DOHH2 (cell line): ENCODE data around the gene PAIP2.

Experiments used
- H3F3A ChIP-seq: fragments of 200-600 bp; sonication (generic), shearing (Covaris generic); 2 replicates; pipeline ENCODE4 v1.6.0; 2016; ENCODE audit warnings: antibody characterized with exemption, mild to moderate bottlenecking; ENCODE audit not compliant: control insufficient read depth, insufficient read depth
- H3K27ac ChIP-seq: fragments of 200-600 bp; sonication (generic); 2 replicates; pipeline ENCODE4 v1.5.1; 2014; ENCODE audit warnings: low read depth, mild to moderate bottlenecking, low read length, moderate library complexity
- H3K27me3 ChIP-seq: fragments of 200-600 bp; sonication (generic); 2 replicates; pipeline ENCODE4 v1.6.1; 2014; ENCODE audit warnings: mild to moderate bottlenecking, low read length, mixed read lengths; ENCODE audit not compliant: control insufficient read depth
- H3K36me3 ChIP-seq: fragments of 200-600 bp; sonication (generic); 2 replicates; pipeline ENCODE4 v1.6.1; 2014; ENCODE audit warnings: mild to moderate bottlenecking, low read length, moderate library complexity, mixed read lengths; ENCODE audit not compliant: control insufficient read depth
- H3K4me1 ChIP-seq: fragments of 200-600 bp; sonication (generic); 2 replicates; pipeline ENCODE4 v1.6.1; 2014; ENCODE audit warnings: mild to moderate bottlenecking, low read length, mixed read lengths; ENCODE audit not compliant: control insufficient read depth
- H3K4me2 ChIP-seq: fragments of 200-600 bp; sonication (generic); 2 replicates; pipeline ENCODE4 v1.6.0; 2014; ENCODE audit warnings: mild to moderate bottlenecking, low read length, moderate library complexity
- H3K4me3 ChIP-seq: fragments of 200-600 bp; sonication (generic); 2 replicates; pipeline ENCODE4 v1.5.1; 2014; ENCODE audit warnings: mild to moderate bottlenecking, low read length, mixed read lengths
- H3K79me2 ChIP-seq: fragments of 200-600 bp; sonication (generic); 2 replicates; pipeline ENCODE4 v1.6.1; 2014; ENCODE audit warnings: mild to moderate bottlenecking, low read length, mixed read lengths; ENCODE audit not compliant: control insufficient read depth
- H3K9me2 ChIP-seq: fragments of 200-600 bp; sonication (generic); replicated peaks from 2 replicates; pipeline ENCODE4 v1.6.1; 2014; ENCODE audit warnings: mild to moderate bottlenecking, low read length, mixed read lengths; ENCODE audit not compliant: control insufficient read depth
- H3K9me3 ChIP-seq: fragments of 200-600 bp; sonication (generic); 2 replicates; pipeline ENCODE4 v1.6.1; 2014; ENCODE audit warnings: antibody characterized with exemption, low read length, mixed read lengths; ENCODE audit not compliant: control insufficient read depth, insufficient read depth
- H4K20me1 ChIP-seq: fragments of 200-600 bp; sonication (generic); 2 replicates; pipeline ENCODE4 v1.6.0; 2014; ENCODE audit warnings: low read depth, mild to moderate bottlenecking, antibody characterized with exemption, low read length, moderate library complexity; ENCODE audit not compliant: control insufficient read depth, insufficient read depth
- EZH2phosphoT487 ChIP-seq: fragments of 200-600 bp; sonication (generic); IDR thresholded peaks from 2 replicates; pipeline ENCODE4 v1.6.1; 2017; ENCODE audit warnings: borderline replicate concordance, mild to moderate bottlenecking, antibody characterized with exemption, low read length, moderate library complexity, mixed read lengths
- TF ChIP-seq, protein P1 (sequence below): fragments of 200-600 bp; sonication (generic); IDR thresholded peaks from one replicate; pipeline ENCODE4 v1.5.1; 2014; ENCODE audit warnings: antibody characterized with exemption, mild to moderate bottlenecking, low read depth, low read length; ENCODE audit not compliant: poor library complexity, severe bottlenecking

The PAIP2 gene

DNA sequence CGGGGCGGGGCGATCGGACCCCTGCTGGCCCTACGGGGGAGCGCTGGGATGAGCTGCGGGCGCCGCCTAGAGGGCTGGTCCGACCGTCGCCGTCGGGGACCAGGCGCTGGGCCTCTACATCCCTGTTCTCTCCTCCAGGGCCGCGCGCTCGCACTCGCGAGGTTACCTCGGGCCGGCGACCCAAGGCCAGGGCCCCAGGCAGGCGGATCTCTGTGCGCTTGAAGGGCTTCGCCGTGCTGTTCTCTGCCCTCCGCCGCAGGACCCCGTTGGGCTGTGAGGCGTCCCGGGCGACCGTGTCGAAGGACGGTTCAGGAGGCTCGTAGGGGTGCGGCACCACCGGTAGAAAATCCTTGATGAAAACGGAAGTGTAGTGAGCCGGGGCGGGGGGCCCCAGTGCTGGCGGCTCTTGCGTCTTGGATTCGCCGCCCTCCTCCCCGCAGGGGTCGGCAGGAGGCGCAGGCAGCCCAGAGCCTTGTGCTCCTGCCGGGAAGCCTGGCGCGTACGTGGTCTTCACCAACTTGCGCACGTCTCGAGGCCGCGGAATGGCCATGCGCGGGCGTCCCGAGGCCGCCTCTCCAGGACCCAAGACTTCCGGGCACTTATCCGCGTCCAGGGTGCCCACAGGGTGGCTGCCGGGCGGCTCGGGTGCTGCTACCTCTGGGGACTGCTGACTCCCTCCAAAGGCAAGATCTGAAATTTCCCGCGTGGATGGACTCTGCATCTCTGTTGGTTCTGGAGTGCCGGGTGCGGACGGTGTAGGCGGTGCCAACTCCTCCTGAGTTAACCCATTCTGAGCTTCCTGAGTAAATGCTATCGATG, 51.2 kb downstream of the PAIP2 start:
- H3K79me2 ChIP-seq: peaks cover 80% of the 10 kb centered on the region
- peaks cover 75% of the 10 kb centered on the region for H3K36me3 ChIP-seq
- no peaks in the 10 kb centered on the region for H3K27me3 ChIP-seq
- H3F3A ChIP-seq: peaks cover 24% of the 10 kb centered on the region
- peak overlapping the region; percentile 99 for H3K4me2 ChIP-seq
- peak overlapping the region; percentile 99 for H3K4me3 ChIP-seq
- no peaks in the 10 kb centered on the region for H3K9me3 ChIP-seq
- H3K9me2 ChIP-seq: no peaks in the 10 kb centered on the region
- no peaks in the 10 kb centered on the region for H4K20me1 ChIP-seq
- peaks cover 69% of the 10 kb centered on the region for H3K4me1 ChIP-seq
- peak overlapping the region; percentile 99 for H3K27ac ChIP-seq
- TF ChIP-seq, protein P1, sequence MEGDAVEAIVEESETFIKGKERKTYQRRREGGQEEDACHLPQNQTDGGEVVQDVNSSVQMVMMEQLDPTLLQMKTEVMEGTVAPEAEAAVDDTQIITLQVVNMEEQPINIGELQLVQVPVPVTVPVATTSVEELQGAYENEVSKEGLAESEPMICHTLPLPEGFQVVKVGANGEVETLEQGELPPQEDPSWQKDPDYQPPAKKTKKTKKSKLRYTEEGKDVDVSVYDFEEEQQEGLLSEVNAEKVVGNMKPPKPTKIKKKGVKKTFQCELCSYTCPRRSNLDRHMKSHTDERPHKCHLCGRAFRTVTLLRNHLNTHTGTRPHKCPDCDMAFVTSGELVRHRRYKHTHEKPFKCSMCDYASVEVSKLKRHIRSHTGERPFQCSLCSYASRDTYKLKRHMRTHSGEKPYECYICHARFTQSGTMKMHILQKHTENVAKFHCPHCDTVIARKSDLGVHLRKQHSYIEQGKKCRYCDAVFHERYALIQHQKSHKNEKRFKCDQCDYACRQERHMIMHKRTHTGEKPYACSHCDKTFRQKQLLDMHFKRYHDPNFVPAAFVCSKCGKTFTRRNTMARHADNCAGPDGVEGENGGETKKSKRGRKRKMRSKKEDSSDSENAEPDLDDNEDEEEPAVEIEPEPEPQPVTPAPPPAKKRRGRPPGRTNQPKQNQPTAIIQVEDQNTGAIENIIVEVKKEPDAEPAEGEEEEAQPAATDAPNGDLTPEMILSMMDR: peak; percentile 89
- no peak for TF ChIP-seq EZH2phosphoT487

DNA sequence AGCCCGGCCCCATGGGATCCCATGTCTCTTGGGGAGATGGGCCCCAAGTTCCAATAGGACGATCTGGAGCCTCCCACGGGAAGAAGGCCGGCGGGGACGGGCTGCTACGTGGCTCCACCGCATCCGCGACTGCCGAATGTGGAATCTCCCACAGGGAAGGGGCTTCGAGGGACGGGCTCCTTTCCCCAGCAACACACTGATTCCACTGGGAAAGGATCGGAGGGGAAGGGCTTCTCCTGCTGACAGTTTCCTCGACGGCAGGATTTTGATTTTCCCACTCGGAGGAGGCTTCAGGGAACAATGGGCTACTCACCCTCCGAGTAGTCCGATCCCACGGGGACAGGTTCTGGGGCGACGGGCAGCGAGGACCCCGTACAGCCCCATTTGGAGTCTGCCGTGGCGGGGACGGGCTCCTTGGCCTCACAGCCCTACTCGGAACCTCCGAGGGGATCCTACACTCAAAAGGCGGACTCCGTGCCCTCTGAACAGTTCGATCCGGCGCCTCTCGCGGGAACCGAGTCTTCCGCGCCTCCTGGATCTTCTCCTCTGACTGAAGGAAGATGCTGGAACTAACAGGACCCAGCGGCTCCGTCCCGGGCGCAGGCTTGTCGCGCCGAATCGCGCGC, 52.0 kb downstream of the PAIP2 start:
- no peaks in the 10 kb centered on the region for H3K27me3 ChIP-seq
- TF ChIP-seq EZH2phosphoT487: no peak
- TF ChIP-seq, protein P1: no peak
- peaks cover 65% of the 10 kb centered on the region for H3K4me1 ChIP-seq
- peaks cover 21% of the 10 kb centered on the region for H3F3A ChIP-seq
- H3K27ac ChIP-seq: peak overlapping the region; percentile 99
- H4K20me1 ChIP-seq: no peaks in the 10 kb centered on the region
- H3K9me2 ChIP-seq: no peaks in the 10 kb centered on the region
- H3K4me2 ChIP-seq: peak overlapping the region; percentile 99
- H3K4me3 ChIP-seq: peak overlapping the region; percentile 99
- no peaks in the 10 kb centered on the region for H3K9me3 ChIP-seq
- H3K36me3 ChIP-seq: peaks cover 69% of the 10 kb centered on the region
- peaks cover 73% of the 10 kb centered on the region for H3K79me2 ChIP-seq

DNA sequence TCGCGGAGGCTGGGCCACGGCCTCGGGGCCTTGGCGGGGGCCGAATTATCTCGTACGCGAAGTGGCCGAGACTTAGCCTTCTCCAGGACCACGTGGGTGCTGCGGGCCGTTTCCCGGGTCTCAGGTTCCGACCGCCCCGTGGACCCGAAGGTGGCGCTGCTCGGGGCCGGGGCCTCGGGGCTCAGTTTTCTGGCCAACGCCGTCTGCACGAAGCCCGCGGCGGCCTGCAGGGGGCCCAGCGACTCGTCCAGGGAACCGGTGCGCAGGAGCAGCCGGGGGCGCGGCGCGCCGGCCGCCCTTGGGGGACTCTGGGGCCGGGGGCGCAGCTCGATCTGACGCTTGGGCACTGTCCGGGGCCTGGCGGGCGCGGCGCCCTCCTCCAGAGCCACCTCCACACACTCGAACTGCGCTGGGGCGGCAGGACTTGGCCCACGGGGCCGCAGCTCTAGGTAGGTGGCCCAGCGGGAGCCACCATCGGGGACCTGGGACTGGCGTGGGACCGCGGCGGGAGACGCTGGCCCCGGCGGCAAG, 52.5 kb downstream of the PAIP2 start:
- no peaks in the 10 kb centered on the region for H3K27me3 ChIP-seq

More for the DNA sequence above, 52.5 kb downstream of the PAIP2 start:
- 0 out of 2 replicates have a peak overlapping the region, but pooled peaks have one; percentile 99 for H3K27ac ChIP-seq
- peak overlapping the region; percentile 99 for H3K4me2 ChIP-seq
- peaks cover 64% of the 10 kb centered on the region for H3K4me1 ChIP-seq
- H3K36me3 ChIP-seq: peaks cover 64% of the 10 kb centered on the region
- no peak for TF ChIP-seq EZH2phosphoT487
- TF ChIP-seq, protein P1: peak; percentile 57
- no peaks in the 10 kb centered on the region for H4K20me1 ChIP-seq
- peak overlapping the region; percentile 99 for H3K4me3 ChIP-seq
- no peaks in the 10 kb centered on the region for H3K9me2 ChIP-seq
- no peaks in the 10 kb centered on the region for H3K9me3 ChIP-seq
- peaks cover 67% of the 10 kb centered on the region for H3K79me2 ChIP-seq
- H3F3A ChIP-seq: peaks cover 18% of the 10 kb centered on the region
